GM19438 (cell line): ENCODE data around the gene PAPPA2.

ENCODE experiments used
- ATAC-seq: cut with Tn5 transposase; IDR thresholded peaks from one replicate; pipeline ENCODE4 v1.9.1; 2021; ENCODE audit warnings: low read depth; ENCODE audit not compliant: unreplicated experiment

The PAPPA2 gene

DNA sequence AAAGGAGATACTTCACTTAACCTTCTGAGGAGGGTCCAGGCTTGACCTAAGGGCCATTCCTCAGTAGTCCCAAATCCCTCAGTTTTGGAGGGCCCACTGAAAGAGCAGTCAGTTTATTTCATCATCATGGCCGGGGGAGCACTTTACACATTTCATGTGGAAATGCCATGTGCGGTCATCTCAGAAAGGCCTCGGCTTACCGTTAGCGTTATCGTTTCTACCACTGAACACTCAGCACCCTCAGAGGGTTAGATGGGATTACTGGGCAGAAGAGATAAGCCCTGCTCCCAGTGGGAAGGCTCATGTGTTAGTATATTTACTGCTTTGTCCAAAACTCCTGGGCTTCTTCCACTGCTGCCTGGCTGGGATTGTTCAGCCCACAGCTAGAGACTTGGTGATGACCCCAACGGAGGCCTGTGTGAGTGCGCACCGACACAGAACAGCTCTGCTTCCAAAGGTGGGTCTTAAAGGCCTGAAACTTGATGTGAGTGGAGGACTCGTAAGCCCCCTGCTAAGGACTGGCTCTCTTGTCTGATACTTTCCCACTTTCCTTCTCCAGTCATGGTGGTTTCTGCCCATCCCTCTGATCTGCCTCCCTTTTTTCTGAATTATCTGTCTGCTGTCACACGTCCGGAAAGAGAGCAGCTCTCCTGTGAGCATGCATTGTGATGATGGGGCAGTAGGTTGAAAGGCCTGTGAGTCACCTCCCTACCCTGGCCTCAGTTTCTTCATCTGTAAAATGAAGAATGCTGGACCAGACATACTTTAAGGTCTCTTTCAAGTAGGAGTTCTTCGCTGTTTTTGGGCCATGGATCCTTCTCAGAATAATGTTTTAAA lies 417.0 kb downstream of the PAPPA2 start:
- ATAC-seq: no peak

DNA sequence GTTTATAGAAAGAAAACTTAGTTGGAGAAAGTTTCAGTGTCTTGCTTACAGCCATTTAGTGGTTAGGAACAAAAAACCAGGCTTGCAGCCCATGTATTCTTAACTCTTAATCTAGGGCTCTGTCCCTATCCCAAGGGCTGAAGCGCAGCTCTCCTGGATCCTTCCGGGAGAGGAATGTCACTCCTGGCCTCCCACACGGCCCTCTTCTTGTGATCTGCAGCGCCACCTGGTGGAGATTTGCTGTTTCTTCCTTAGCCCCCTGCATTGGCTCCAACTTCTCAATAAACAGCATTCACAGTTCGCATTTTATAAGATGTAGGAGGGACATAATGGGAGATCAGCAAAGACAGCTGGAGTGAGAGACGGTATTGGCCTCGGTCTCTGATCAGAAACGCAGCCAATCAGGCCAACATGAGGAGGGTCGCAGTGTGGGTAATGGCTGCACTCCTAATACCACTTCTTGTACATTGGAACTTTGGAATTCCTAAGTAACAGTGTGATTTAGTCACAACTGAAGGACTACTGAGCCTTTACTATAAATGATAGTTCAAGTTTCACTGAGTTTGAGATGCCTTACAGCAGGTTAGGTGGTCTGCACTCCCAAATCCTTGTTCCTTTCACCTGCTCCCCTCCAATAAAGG lies 418.1 kb downstream of the PAPPA2 start:
- ATAC-seq: no peak

DNA sequence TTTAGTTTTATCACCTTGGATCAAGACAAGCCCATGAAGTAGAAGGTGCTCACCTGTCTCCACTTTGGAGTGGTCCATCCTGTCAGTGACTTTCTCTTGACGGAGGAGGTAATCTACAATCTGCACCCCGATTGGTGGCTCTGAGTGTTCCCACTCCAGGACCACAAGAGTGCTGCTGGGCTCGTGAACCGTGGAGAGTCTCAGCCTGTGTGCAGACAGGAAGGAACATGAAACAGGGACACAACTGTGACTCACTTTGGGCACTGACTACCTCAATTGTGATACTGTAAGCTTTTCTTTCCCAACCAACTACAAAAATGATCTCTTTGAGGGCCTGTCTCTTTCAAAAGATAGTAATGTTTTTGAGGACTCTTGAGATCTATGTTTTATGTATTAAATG lies 421.3 kb downstream of the PAPPA2 start:
- ATAC-seq: no peak

DNA sequence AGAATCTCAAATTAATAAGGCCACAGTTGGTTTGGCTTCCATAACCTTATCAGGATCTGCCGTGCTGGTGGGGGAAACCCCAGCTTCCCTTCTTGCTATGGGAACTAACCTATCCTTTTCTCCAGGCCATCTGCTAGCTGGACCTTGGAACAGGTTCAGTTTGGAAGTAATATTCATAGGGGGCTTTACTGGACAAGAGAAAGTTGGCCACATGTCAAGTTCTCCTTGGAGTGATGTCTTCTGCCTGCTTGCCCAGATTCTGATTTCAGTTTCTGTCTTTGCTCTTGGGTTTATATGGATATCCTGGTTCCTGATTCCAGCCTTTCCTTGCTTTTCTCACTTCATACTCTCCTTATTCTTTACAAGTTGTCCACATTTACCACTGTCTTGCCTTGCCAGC lies 421.9 kb downstream of the PAPPA2 start:
- ATAC-seq: no peak

DNA sequence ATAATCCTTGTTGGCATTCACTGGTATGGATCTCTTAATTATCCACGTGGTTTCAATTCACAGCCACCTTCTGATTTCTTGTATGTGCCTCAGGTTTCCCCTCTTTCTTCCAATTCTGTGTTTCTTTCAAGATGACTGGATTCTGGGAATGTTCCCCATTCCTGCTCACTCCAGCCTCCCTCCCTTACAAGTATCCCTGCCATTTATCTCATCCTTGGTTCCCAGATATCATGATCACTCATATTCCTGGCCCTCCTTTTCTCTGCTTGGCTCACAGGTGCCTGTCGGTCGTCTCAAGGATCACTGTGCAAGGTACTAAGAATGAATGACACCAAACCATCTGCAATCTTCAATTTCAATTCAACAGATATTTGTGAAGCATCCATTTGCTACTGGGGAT lies 422.4 kb downstream of the PAPPA2 start:
- no peak for ATAC-seq

DNA sequence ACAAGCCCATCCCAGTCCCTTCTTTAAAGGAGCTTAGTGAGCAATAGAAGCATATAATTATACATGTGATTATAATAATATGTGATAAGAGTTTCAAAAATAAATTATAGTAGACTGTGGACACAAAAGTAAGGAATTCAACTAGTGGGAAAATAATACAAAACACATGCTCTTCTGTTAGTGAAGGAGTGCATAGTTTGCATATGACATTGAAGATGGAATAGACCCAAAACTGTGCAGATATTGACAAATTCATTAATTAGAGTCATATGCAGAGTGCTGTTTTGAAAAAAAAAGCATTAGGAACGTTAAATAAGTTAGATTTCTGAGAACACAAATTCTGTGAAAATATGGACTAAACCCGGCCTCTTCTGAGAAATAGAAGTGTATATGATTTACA lies 422.8 kb downstream of the PAPPA2 start:
- no peak for ATAC-seq

DNA sequence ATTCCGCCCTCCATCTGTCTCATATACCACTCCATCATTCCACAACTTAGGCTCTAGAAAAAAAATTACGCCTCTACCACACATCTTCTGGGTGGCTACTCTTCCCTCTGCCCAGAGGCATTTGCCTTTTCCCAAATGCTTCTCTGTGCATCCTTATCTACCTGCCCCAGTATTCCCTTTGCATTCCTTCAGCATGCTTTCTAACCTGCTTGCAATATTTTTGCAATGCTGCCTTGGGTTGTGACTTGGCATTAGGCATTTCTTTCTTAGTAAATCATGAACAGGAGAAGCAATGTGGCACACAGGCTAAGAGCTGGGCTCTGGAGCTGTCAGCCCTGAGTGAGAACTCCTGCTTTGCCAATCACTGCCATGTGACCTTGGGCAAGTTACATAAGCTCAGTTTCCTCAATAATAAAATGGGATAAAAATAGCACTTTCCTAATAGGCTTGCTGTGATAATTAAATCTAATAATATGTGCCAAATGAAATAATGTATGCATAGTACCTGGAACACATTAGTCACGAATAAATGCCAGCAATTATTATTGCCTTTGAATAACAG lies 425.6 kb downstream of the PAPPA2 start:
- ATAC-seq: no peak

DNA sequence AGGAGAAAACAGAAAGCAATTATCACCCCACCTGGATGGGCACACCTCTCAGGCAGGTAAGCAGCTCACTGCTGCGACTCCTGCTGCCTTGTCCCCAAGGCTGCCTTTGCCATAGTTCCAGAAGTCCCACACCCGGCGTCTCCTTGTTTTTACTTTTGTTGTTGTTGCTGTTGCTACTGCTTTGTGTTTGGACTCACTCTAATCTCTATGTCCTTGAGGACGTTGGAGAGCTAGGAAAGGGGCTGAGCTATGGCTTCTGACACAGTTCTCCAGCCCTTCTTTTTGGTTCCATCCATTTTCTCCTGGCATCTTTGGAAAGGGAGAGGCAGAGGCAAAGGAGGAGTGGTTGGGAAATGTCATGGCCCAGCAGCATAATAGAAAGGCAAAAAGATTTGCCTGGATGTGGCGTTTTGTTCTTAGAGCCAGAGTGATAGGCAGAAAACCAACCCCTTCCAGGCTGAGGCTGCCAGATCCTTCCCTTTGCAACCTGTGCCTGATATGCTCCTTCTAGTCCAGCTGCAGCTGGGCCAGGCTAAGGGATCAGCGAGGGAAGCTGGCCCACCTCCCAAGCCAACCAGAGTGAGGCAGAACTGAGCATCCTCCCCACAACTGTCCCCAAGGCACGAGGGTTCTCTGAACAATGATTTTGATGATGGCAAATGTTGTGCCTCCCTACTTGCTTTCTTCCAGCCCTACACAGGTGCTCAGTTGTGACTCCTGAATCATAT lies 430.8 kb downstream of the PAPPA2 start:
- ATAC-seq: no peak

DNA sequence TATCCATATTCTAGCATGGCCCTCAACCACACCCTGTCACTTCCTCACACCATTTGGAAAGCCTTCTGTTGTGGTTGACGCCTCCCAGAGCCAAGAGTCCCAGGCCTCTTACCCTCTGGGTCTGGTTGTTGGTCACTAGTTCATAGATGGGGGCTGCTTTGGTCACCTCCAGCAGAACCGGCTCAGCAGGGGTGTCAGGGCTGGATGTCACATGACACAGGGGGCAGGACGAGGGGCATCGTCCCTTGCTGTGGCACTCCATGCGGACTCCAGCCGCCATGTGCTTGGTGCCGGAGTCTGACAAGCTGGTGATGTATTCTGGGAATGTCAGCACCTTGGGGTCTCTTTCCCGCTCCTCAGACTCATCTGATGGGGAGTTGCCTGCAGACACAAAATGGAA lies 431.5 kb downstream of the PAPPA2 start:
- ATAC-seq: no peak
